EH (cell line): ENCODE results near the gene DIPK1C.

Experiments
- DNase-seq: peaks from one replicate; pipeline ENCODE4 v3.0.0-alpha.2; 2015; ENCODE audit warnings: low read depth

DIPK1C gene

DNA sequence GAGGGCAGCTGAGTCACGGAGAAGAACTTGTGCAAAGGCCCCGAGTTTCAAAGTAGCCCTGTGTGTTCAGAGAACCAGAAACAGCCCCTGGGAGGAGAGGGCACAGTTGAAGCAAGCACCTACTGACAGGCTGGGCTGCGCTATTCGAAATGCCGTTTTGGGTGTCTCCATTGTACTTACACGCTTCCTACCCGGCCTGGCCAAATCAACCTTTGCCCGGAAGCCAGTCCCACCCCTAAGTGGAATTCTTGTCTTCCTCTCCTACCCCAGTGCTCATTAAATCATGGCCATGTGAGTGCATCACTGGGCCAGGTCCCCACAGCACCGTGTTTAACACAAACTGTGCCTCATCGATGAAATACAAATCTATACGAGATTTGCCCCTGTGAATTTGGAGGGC is 6.0 kb downstream of the DIPK1C start:
- no peak for DNase-seq

DNA sequence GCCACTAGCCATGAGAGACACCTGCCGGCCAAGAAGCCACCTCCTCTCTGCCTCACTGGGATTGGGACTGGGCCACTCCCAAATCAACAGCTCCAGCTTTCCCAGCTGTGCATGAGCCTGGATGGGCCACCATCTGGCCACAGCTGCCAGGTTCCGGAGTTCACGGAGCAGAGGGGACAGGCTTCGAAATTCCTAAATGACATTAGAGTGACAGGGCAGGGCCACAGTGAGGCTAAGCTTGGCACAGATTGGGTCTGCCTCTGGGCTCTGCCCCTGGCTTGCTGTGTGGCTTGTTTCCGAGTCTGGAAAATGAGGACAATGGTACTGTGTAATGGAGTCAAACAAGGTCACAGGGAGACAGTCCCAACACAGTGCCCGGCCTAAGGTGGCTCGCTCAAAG is 6.5 kb downstream of the DIPK1C start:
- no peak for DNase-seq

- DNase-seq: no peak
These were observed 9.5 kb downstream of the DIPK1C start for GRCh38 chr18:74447404-74448152.

GRCh38 chr18:74446631-74447403 is 10.3 kb downstream of the DIPK1C start:
- no peak for DNase-seq

DNA sequence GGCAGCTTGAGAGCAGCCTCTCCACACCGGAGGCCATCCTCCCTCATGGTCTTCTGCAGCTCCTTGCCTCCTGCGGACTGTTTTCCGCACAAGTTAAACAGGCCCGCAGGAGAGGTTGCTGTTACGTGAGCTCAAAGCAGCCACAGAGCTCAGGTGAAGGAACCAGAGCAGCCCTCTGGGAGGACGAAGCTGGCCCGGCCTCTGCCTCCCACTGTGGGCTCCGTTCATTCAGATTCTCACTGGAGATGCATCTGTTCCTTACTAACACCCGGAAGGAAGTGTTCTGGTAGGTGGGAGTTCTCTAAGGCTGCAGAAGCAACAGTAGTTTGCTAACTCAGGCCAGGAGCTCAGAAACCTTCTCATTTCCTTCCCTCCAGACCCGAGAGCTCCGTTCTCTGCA is 10.9 kb downstream of the DIPK1C start:
- no peak for DNase-seq

DNA sequence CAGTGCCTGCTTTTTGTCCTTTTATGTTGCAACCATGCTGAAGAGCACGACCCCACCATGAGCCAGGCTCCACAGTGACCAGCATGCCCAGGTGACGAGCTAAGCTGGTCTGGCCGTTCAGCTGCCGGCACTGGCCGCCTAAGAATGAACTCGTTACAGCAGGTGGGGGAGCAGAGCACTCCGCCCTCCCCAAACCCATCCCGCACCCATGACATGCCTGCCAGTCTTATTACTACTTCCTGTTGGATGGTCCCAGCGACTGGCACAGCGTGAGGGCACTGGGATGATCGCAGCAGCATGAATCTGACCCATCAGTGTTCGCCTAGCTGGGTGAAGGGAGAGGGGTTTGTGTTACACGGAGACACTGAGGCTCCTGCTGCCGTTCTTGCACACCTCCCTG is 11.5 kb downstream of the DIPK1C start:
- no peak for DNase-seq

GRCh38 chr18:74444104-74444503 is 13.0 kb downstream of the DIPK1C start:
- no peak for DNase-seq

DNA sequence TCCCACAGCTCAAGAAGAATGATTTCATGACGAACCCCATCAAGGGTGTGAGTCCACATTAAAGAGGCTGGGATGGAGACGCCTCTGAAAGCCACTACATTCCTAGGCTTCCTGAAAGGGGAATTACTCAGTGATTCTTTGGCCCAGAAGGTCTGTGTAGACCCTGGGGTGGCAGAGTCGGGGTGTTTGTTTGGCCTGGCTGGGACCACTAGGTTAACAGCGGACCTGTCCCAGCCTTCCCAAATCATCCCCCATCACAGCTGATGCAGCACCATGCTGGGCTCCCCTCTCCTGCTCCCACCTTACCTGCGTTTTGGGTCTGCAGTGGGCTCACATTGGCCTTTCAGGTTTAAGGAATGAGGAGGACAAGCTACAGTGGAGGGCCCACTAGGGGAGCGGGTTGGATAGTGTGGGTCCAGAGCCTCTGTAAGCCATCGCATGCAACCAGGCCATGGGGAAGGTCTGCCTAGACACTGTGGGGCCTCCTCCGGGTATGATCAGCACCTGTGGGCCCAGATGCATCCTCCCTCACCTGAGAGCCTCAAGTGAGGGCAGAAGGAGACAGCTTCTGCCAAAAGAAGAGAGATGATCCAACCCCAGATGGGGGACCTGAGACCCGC is 16.2 kb downstream of the DIPK1C start:
- DNase-seq: no peak

DNA sequence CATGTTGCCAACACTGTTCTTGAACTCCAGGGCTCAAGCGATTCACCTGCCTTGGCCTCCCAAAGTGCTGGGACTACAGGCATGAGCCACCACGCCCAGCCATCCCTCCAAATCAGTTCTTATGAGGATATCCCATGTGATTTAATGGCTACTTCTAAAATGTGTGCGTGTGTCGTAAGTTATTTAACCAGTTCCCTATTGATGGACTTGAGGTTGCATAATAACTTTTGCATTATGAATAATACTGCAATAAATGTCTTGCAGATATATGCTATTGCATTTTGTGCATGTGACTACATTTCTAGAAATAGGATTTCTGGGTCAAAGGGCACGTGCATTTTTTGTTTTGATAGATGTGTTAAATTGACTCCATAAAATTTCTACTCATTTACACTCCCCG is 19.0 kb downstream of the DIPK1C start:
- DNase-seq: no peak

DNA sequence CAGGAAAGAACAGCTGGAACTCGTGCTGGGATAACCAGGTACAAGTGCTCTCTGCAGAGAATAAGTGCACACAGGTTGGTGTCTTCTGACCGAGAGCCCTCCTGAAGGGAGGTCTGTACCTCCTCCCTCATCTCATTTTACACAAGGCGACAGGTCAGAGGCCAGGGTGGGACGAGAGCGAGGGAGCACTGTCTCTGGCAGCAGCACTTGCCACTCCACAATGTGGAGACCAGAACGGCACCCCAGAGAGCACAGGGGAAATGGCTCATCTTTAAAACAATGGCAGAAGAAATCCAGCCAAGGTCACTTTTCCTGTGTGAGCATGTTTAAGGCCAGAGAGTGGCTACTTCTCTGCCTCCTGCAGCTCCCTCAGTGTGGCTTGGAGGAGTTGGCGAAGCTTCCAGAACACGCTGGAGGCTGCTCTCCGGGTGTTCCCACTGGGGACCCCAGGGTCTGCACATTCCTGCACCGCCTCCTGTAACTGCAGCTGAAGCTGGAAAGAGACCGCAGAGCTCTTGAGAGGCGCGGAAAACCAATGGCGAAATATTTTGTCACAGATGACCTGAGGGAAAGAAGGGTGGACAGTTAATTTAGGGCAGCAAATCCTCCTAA is 20.8 kb downstream of the DIPK1C start:
- no peak for DNase-seq

GRCh38 chr18:74435740-74436139 is 21.4 kb downstream of the DIPK1C start:
- DNase-seq: no peak

- no peak for DNase-seq
These were observed 22.6 kb downstream of the DIPK1C start for GRCh38 chr18:74434466-74434865.

DNA sequence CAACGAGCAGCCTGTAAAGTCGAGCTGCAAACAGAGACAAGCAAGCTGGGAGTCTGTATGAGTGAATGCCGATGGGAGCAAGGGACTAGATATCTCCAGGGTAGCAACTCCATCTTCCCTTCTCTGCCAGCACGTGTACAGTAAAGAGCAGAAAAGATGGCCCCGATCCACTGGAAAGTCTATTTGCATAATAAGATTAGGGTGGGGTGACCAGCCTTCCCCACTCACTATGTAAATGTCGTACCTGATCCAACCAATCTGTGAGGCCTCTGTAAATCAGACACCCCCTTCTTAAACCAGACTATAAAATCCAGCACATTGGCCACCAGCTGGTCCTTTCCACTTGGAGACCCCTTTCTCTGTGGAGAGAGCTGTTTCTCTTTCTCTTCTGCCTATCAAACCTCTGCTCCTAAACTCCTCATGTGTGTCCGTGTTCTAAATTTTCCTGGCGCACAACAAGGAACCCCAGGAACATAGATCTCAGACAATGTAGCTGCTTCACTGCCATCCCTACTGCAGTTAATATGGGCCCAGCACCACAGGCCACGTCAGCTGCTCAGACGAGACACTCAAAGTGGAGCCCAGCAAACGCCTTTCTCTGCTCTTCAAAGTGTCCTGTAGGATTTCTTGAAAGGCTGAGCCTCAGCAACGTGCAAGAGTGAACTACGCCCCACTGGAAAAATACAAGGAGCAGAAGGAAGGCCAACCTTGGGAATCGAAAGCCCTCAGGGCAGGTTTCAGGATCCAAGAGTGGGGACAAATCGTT is 26.1 kb downstream of the DIPK1C start:
- DNase-seq: no peak

DNA sequence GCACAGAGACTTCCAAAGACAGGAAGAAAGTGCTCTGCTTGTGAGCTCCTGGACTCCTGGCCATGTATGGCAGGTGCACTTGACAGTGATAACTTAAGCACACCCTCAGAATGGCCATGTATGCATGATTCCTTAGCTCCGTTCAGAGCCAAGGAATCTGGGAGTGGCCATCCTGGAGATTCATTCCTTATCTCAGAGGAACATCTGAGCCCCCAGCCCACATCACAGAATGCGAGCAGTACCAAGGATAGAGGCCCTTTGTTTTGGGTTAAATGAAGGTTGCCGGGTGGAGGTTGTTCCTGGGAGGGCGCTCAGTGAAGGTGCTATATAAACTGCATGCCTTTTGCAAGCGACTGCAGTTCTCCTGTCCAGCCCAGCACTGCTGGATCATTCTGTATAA is 26.9 kb downstream of the DIPK1C start:
- no peak for DNase-seq

- no peak for DNase-seq
These were observed 28.0 kb downstream of the DIPK1C start for GRCh38 chr18:74429096-74429495.

DNA sequence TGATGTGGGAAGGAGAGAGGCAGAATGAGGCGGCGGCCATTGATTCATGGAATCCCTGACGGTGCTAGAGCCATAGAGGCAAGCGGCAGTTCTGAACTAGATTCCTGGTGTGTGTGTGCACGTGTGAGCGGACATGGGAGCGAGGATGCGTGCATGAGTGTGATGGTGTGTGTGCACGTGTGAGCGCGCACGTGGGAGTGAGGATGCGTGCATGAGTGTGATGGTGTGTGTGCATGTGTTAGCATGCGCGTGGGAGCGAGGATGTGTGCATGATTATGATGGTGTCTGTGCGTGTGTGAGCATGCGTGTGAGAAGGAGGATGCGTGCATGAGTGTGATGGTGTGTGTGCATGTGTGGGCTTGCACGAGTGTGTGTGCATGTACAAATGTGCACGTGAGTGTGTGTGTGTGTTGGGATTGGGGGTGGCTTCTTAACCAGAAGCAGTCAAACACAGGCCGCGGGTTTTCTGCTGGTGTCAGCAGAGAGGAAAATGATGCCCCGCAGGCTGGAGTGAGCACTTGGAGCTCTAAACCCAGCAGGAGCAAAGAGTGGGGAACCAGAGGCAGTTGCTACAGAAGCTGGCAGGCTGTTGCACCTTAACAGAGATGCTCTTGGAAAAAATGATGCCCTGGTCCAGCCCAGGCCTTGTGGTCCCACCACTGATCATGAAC is 29.5 kb downstream of the DIPK1C start:
- DNase-seq: no peak

DNA sequence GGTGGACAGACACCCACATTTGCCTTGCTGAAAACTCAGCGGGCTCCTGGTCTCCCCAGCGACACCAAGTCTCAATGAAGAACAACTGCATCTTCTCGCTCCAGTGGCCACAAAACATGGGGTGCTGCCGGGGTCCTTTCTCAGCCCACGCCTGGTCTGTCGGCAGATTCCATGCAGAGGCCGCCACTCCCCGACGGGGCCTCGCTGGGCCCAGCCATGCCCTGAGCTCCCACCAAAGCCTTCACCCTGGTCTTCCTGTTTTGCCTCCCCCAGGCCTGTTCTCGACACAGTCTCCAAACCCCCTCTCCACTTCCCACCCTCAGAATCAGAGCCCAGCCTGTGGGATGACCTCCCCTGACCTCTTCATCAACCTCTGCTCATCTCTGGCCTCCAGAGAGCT is 31.2 kb downstream of the DIPK1C start:
- no peak for DNase-seq

DNA sequence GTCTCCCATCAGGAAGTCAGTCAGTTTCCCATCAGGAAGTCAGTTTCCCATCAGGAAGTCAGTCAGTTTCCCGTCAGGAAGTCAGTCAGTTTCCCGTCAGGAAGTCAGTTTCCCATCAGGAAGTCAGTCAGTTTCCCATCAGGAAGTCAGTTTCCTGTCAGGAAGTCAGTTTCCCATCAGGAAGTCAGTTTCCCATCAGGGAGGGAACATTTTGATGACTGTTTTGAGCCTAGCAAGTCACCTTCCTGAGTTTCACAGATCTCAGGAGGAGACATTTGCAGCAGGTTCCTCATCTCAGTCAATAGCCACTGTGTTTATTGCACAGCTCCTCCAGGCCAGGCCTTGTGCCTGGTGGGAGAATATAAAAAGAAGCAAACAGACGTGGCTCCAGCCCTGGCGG is 31.9 kb downstream of the DIPK1C start:
- no peak for DNase-seq

DNA sequence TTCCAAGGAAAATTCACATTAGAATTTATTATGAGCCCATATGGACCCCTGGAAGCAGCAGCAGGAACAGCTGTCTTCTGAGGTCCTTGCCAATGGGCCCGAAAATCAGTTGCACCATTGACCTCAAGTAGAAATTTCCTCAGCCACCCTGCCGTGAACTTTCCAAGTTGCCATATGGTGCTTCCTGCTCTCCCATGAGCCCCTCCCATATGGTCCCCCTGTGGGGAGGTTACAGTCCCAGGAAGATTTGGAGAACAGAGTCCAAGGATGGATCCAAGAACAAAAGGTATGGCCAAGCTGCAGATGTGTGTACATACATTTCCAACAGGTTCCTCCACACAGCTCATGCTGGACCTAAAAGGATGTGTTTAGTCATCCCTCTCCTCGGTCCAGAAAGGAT is 34.6 kb downstream of the DIPK1C start:
- DNase-seq: no peak

DNA sequence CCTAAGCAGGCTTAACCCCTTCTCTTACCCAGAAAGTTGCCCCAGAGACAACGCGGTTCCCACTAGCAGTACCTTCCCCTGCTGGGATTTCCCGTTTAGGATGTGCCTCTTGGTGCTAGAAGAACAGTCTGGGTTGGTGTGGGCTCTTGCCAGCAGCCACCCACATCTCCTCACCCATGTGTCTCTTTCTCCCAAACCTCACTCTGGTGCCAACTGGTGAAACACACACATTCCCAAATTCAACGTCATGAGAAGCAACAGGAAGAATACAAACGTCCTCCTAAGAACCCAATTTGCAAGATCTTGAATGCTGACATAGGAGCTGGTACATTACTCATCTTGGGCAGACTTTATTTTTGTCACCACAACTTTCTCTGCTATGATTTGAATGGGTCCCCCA is 36.2 kb downstream of the DIPK1C start:
- no peak for DNase-seq

GRCh38 chr18:74420481-74420880 is 36.6 kb downstream of the DIPK1C start:
- no peak for DNase-seq

DNA sequence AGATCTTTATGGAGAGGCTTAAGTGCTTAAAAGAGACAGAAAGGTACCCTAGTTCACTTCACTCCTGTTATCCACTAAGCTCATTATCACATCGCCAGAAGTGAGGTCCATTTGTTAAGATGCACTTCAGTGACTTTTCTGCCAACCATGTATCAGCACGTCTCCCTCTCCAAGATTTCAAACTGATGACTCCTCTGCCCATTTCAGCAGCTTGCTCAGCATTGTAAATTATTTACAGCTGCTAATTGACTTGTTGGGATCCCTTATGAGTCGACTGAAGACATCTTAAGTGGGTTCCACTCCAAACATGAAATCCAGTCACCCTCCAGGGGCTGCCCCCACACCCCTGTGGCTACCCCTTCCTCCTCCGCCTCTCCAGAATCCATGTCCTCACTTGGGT is 37.3 kb downstream of the DIPK1C start:
- DNase-seq: no peak
